NCI-H345 treated with DMSO at 0.1 percent for 48 hours (cell line): Measurements from ENCODE around the gene CHST3.
"Not testable (repeated sequence)": the region's sequence is repeated elsewhere in the genome, so short reads cannot be mapped to it uniquely, and the experiment has no call there.

Source experiments
- DNase-seq: peaks from one replicate; lab custom pipeline; 2025; ENCODE audit not compliant: unreplicated experiment; lab: John Stamatoyannopoulos, UW

CHST3 gene

GRCh38 chr10:71972746-71973695 is 8.8 kb downstream of the CHST3 start:
- no peak for DNase-seq

DNA sequence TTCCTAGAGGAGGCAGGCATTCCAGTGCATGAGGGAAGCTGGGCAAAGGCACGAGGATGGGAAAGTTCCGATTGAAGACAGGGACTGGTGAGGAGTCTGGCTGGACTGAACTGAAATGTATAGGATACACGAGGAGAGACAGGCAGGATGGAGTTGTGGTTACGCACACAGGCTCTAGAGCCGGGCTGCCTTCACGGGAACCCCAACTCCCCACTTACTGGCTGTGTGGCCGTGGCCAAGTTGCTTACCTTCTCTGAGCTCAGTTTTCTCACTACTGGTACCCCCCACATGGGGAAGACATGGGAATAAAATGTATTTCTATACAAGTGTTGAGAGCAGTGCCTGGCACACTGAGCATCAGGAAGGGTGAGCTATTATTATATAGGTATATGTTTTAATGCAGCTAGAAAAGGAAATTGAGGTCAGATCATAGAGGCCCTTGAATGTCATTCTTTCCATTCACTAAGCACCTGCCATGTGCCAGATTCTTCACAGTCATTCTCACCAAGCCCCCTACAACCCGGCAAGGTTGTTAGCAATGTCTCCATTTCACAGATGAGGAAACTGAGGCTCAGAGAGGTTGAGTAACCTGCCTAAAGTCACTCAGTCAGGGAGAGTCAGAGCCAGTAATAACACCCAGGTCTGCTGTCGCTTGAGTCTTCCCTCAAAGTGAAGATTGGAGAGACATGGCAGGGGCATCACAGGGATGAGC is 9.7 kb downstream of the CHST3 start:
- no peak for DNase-seq

GRCh38 chr10:71974489-71975021 is 10.4 kb downstream of the CHST3 start:
- DNase-seq = no peak

- DNase-seq = no peak
Observed at GRCh38 chr10:71975087-71975870, 11.1 kb downstream of the CHST3 start.

DNA sequence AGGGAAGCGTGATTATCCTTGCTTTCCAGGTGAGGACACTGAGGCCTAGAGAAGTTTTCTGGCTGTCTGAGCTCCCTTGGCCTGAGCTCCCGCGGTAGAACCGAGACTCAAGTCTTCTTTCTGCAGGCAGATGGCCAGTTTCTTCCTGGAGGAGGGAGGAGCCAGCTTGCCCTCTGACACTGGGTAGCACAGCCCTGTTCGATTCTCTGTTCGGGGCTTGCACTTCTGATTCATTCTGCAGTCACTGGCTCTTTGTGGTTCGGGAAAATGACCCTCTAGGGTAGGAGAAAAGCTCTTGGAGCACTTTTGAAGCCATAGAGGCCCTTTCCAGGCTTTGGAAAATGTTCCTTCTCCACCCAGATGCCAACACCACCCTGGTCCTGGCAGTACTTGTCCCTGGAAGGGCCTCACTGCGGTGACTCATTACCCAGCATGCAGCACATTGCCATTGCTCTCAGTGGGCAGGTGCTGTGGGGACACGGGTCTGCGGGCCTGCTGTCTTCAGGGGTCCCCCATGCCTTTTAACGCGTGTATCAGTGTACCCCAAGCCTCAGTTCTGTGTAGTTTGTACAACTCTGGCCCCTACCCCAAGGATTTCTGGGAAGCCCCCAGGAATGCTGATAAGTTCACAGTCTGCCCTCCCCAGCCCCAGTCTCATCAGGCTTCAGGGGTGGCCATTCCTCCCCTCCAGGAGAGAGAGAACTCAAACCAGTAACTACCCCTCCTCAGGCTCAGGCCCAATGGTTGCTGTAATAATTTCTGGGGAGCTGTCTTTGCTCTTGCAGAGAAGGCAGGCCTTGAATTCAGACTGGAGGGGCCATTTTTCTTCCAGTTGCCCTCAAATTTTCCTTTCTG is 11.9 kb downstream of the CHST3 start:
- DNase-seq = no peak

DNA sequence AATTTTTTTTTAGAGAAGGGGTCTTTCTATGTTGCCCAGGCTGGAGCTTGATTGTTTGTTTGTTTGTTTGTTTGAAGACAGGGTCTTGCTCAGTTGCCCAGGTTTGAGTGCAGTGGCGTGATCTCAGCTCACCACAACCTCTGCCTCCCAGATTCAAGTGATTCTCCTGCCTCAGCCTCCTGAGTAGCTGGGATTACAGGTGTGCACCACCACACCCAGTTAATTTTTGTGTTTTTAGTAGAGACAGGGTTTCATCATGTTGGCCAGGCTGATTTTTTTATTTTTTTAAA is 13.4 kb downstream of the CHST3 start:
- DNase-seq = not testable (repeated sequence)

- DNase-seq = no peak
Observed at GRCh38 chr10:71978476-71978875, 14.3 kb downstream of the CHST3 start.

DNA sequence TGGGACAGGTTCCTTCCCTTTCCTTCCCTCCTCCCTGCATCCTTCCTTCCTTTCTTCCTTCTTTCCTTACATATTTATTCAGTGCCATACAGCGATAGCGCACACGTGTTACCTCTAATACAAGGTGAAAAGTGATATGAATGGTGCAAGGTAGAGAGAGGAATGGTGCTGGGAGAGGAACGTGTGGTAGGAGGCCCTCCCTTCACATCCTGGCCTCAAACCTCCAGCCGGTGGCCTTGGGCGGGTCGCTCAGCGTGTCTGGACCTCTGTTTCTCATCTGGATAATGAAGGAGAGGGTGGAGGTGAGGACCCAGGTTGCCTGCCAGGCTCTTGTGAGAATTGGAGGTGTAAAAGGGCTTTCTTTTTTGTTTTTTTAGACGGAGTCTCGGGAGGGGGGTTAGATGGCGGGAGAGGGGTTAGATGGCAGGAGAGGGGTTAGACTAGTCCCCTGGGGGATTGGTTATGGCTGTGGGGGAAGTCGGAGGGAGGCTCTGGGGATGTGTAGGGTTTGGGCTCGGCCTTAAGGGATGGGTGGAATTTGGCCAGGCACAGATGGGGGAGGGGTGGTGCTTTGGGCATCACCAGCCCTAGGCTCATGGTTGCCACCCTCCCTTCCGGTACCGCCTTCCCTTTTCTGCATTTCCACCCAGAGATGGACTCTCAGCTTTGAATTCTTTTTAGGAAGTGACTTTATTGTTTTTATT is 14.9 kb downstream of the CHST3 start:
- no peak for DNase-seq

- DNase-seq = no peak
Observed at GRCh38 chr10:71979692-71980062, 15.5 kb downstream of the CHST3 start.

DNA sequence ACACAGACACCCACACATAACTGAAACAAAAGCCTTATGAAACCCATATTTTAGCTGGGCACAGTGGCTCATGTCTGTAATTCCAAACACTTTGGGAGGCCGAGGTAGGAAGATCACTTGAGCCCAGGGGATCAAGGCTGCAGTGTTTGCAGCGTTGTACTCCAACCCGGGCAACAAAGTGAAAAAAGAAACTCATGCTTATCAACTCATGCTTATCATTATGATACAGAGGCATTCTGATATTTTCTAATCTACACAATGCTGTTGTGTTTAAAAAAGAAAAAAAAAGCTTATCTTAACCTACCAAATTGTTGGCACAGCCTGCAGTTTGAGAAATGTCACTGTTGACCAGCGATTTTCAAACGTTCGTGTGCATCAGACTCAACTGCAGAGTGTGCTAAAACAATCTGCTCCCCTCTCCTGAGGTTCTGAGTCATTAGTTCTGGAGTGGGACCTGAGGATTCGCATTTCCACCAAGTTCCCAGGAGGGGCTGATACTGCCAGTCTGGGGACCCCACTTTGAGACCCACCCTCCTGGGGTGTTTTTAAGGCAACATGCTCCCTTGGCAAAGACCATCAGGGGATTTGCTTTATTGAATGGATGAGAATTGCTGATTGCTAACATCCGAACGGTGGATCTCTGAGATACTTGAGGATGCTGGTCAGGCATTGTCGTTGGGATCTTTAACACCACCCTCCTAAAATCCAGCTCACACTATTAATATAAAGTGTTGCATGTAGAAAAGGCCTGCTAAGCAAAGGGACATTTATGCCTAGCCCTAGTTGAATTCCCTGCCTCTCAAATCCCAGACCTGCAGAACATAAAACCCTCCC is 16.2 kb downstream of the CHST3 start:
- no peak for DNase-seq

- no peak for DNase-seq
Observed at GRCh38 chr10:71981015-71981875, 17.1 kb downstream of the CHST3 start.

DNA sequence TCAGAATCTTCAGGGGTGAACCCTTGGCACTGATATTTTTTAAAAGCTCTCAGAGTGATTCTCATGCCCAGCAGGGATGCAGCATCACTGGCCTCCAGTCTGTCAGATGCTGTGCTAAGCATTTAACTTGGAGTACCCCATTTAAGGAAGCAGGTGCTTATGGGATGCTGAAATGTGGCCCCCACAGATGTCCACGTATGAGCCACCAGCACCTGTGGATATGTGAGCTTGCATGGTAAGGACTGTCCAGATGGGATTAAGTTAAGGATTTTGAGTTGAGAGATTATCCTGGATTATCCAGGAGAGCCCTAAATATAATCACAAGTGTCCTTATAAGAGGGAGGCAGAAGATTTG is 17.7 kb downstream of the CHST3 start:
- DNase-seq = no peak

- no peak for DNase-seq
Observed at GRCh38 chr10:71982269-71983178, 18.3 kb downstream of the CHST3 start.

DNA sequence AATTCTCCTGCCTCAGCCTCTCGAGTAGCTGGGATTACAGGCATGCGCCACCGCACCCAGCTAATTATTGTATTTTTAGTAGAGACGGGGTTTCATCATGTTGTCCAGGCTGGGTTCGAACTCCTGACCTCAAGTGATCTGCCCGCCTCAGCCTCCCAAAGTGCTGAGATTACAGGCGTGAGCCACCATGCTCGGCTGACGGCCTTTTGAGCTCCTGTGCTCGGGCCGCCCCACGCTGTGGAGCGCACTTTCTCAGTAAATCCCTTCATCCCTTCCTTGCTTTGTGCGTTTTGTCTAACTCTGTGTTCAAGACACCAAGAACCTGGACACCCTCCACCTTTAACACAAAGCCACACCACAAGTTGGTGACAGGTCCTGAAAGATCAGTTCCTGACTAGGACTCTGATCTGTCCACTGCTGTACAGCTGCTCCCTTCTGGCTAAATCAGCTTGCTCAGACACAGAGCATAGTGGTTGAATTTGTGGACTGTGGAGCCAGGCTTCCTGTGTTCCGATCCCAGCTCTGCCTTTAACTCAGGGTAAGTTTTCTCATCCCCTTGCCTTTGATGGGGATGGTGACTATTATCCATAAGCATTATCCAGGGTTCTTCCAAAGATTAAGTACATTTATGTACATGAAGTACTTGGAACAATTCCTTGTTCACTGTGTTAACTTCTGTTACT is 20.1 kb downstream of the CHST3 start:
- DNase-seq = no peak

GRCh38 chr10:71984809-71985388 is 20.7 kb downstream of the CHST3 start:
- no peak for DNase-seq

GRCh38 chr10:71985542-71986250 is 21.5 kb downstream of the CHST3 start:
- DNase-seq = no peak
